H1 (cell line): ENCODE results near the gene GRIA3. TPM values are rescaled to one million over a fixed set of nuclear protein-coding genes. Genes with fewer than 3 reads are reported as not detected.

ENCODE experiments used
- CTCF ChIA-PET: fragments of 300-600 bp; sonication (Branson Sonifier 250); formaldehyde crosslinking; loops from one replicate; lab custom pipeline; 2021; ENCODE audit not compliant: partially characterized antibody; lab: Charles Lee
- POLR2A ChIA-PET: fragments of 300-600 bp; sonication (Branson Sonifier 250); formaldehyde crosslinking; loops from one replicate; lab custom pipeline; 2021; ENCODE audit warnings: inconsistent platforms; ENCODE audit not compliant: partially characterized antibody; lab: Charles Lee
- DNase-seq, 2 experiments: peaks; one replicate each; pipeline versions ENCODE4 v3.0.0 to v3.0.0-alpha.2; 2010 to 2022; ENCODE audit warnings: low spot score in 2 of 2, low read depth in 1 of 2, mixed read lengths in 1 of 2
- FAIRE-seq: peaks from 2 replicates; lab custom pipeline; 2011; peaks lifted over from hg19 to GRCh38; lab: Jason Lieb, UNC
- H2AFZ ChIP-seq: 2 replicates; pipeline ENCODE4 v1.8.1; 2012; ENCODE audit warnings: low read length, inconsistent platforms
- H2AK5ac ChIP-seq: 2 replicates; pipeline ENCODE4 v1.6.1; 2013; ENCODE audit warnings: low read depth, low read length
- H2BK120ac ChIP-seq: replicated peaks from 2 replicates; pipeline ENCODE3; 2013; ENCODE audit warnings: low read depth, low read length, inconsistent platforms
- H2BK12ac ChIP-seq: 2 replicates; pipeline ENCODE4 v1.6.1; 2013; ENCODE audit warnings: low read depth, low read length
- H2BK15ac ChIP-seq: 2 replicates; pipeline ENCODE4 v1.6.1; 2013; ENCODE audit warnings: low read length
- H2BK20ac ChIP-seq: 2 replicates; pipeline ENCODE4 v1.6.1; 2013; ENCODE audit warnings: low read length
- H2BK5ac ChIP-seq: 2 replicates; pipeline ENCODE4 v1.6.1; 2013; ENCODE audit warnings: low read depth, low read length
- H3K14ac ChIP-seq: 2 replicates; pipeline ENCODE4 v1.6.1; 2013; ENCODE audit warnings: inconsistent platforms; ENCODE audit not compliant: insufficient read length
- H3K18ac ChIP-seq: 2 replicates; pipeline ENCODE4 v1.6.1; 2013; ENCODE audit warnings: low read length; ENCODE audit errors: extremely low read depth
- H3K23ac ChIP-seq: 2 replicates; pipeline ENCODE4 v1.6.1; 2013; ENCODE audit warnings: inconsistent platforms; ENCODE audit not compliant: insufficient read length
- H3K23me2 ChIP-seq: 2 replicates; pipeline ENCODE4 v1.6.1; 2013; ENCODE audit warnings: low read depth, low read length
- H3K27ac ChIP-seq: 2 replicates; pipeline ENCODE4 v1.6.1; 2011; ENCODE audit warnings: low read depth, low read length, inconsistent platforms
- H3K27me3 ChIP-seq, 4 experiments: replicated peaks in 1 of 4; 1 replicate in 1 of 4; 2 replicates in 3 of 4; pipeline versions ENCODE4 v1.6.1 to v1.8.1; 2011 to 2013; ENCODE audit warnings: low read length in 3 of 4, mild to moderate bottlenecking in 3 of 4, inconsistent platforms in 2 of 4, mixed read lengths in 2 of 4, moderate library complexity in 1 of 4; ENCODE audit not compliant: control insufficient read depth in 3 of 4, insufficient read depth in 3 of 4; ENCODE audit errors: extremely low read depth in 1 of 4
- H3K36me3 ChIP-seq, 4 experiments: 2 replicates each; pipeline versions ENCODE4 v1.6.1 to v1.8.1; 2011 to 2013; ENCODE audit warnings: mild to moderate bottlenecking in 4 of 4, low read length in 3 of 4, moderate library complexity in 2 of 4, control low read depth in 1 of 4, inconsistent platforms in 1 of 4; ENCODE audit not compliant: insufficient read depth in 4 of 4, control insufficient read depth in 2 of 4
- H3K4ac ChIP-seq: replicated peaks from 2 replicates; pipeline ENCODE3; 2013; ENCODE audit warnings: low read length, low read depth, mixed read lengths, inconsistent platforms; ENCODE audit not compliant: insufficient read length
- H3K4me1 ChIP-seq, 4 experiments: replicated peaks in 1 of 4; 1 replicate in 1 of 4; 2 replicates in 3 of 4; pipeline versions ENCODE4 v1.6.1 to v1.8.1; 2011 to 2013; ENCODE audit warnings: low read length in 3 of 4, inconsistent platforms in 2 of 4, mixed read lengths in 1 of 4; ENCODE audit not compliant: insufficient read depth in 4 of 4, control insufficient read depth in 3 of 4
- H3K4me2 ChIP-seq, 2 experiments: 2 replicates each; pipeline versions ENCODE4 v1.6.1 to v1.8.1; 2011 to 2013; ENCODE audit warnings: low read depth in 2 of 2, low read length in 2 of 2, control low read depth in 1 of 2, inconsistent platforms in 1 of 2, mild to moderate bottlenecking in 1 of 2; ENCODE audit not compliant: insufficient read depth in 1 of 2
- H3K4me3 ChIP-seq, 4 experiments: fragments of 200-600, 300-600 bp in 1 of 4; sonication (generic), shearing (Covaris generic), sonication (Bioruptor Twin) in 1 of 4; 2 replicates each; pipeline versions ENCODE4 v1.5.1 to v1.8.1; 2011 to 2016; ENCODE audit warnings: low read length in 4 of 4, low read depth in 3 of 4, control low read depth in 2 of 4, inconsistent platforms in 2 of 4, mild to moderate bottlenecking in 2 of 4, mixed read lengths in 1 of 4, moderate library complexity in 1 of 4; ENCODE audit not compliant: insufficient read depth in 2 of 4; ENCODE audit errors: extremely low read depth in 1 of 4
- H3K56ac ChIP-seq: replicated peaks from 2 replicates; pipeline ENCODE3; 2013; ENCODE audit warnings: low read depth, mild to moderate bottlenecking, mixed read lengths, low read length, inconsistent platforms; ENCODE audit not compliant: insufficient read length
- H3K79me1 ChIP-seq: 2 replicates; pipeline ENCODE4 v1.6.1; 2013; ENCODE audit warnings: low read depth, low read length, control low read depth
- H3K79me2 ChIP-seq, 2 experiments: 2 replicates each; pipeline versions ENCODE4 v1.6.1 to v1.8.1; 2012 to 2013; ENCODE audit warnings: low read length in 2 of 2, mild to moderate bottlenecking in 2 of 2, inconsistent platforms in 1 of 2; ENCODE audit not compliant: insufficient read depth in 2 of 2, control insufficient read depth in 1 of 2
- H3K9ac ChIP-seq, 4 experiments: replicated peaks in 1 of 4; 1 replicate in 1 of 4; 2 replicates in 3 of 4; pipeline versions ENCODE4 v1.6.1 to v1.8.1; 2011 to 2013; ENCODE audit warnings: low read depth in 3 of 4, low read length in 3 of 4, control low read depth in 2 of 4, mild to moderate bottlenecking in 2 of 4, moderate library complexity in 2 of 4, inconsistent platforms in 1 of 4; ENCODE audit errors: extremely low read depth in 1 of 4
- H3K9me3 ChIP-seq, 2 experiments: 2 replicates each; pipeline versions ENCODE4 v1.6.1 to v1.8.1; 2012 to 2013; ENCODE audit warnings: mild to moderate bottlenecking in 2 of 2, moderate library complexity in 2 of 2, control low read depth in 1 of 2, inconsistent platforms in 1 of 2, low read depth in 1 of 2, low read length in 1 of 2, mixed read lengths in 1 of 2; ENCODE audit not compliant: insufficient read depth in 2 of 2
- H4K20me1 ChIP-seq, 2 experiments: replicated peaks in 1 of 2; 2 replicates each; pipeline versions ENCODE3 to v1.8.1; 2011 to 2013; ENCODE audit warnings: inconsistent platforms in 2 of 2, low read length in 2 of 2, mild to moderate bottlenecking in 1 of 2; ENCODE audit not compliant: insufficient read depth in 2 of 2, control insufficient read depth in 1 of 2
- H4K5ac ChIP-seq: 2 replicates; pipeline ENCODE4 v1.6.1; 2013; ENCODE audit warnings: low read length, low read depth, mixed read lengths, inconsistent platforms; ENCODE audit not compliant: insufficient read length
- H4K8ac ChIP-seq: 2 replicates; pipeline ENCODE4 v1.8.0; 2013; ENCODE audit warnings: mild to moderate bottlenecking, moderate library complexity, low read length, inconsistent platforms; ENCODE audit not compliant: insufficient read depth; ENCODE audit errors: extremely low read depth
- H4K91ac ChIP-seq: replicated peaks from 2 replicates; pipeline ENCODE3; 2013; ENCODE audit warnings: low read length, mixed read lengths, inconsistent platforms; ENCODE audit not compliant: insufficient read length
- CREB1 ChIP-seq: IDR thresholded peaks from 2 replicates; pipeline ENCODE4 v1.6.1; 2012; ENCODE audit warnings: inconsistent platforms
- EGR1 ChIP-seq: IDR thresholded peaks from 2 replicates; pipeline ENCODE4 v1.6.1; 2011; ENCODE audit warnings: low read depth, low read length, borderline replicate concordance
- HDAC2 ChIP-seq, 2 experiments: fragments of 300-600 bp in 1 of 2; sonication (generic) in 1 of 2; IDR thresholded peaks; 2 replicates each; pipeline ENCODE4 v1.6.1; 2011 to 2012; ENCODE audit warnings: low read depth in 2 of 2, low read length in 2 of 2, mild to moderate bottlenecking in 2 of 2, moderate library complexity in 2 of 2, borderline replicate concordance in 1 of 2, inconsistent platforms in 1 of 2
- NANOG ChIP-seq: IDR thresholded peaks from 2 replicates; pipeline ENCODE4 v1.6.1; 2011; ENCODE audit warnings: low read length, low read depth, mild to moderate bottlenecking, inconsistent platforms; ENCODE audit not compliant: insufficient read depth, poor library complexity, severe bottlenecking
- RAD21 ChIP-seq, 2 experiments: IDR thresholded peaks in 1 of 2; conservative IDR thresholded peaks in 1 of 2; 2 replicates each; pipeline ENCODE4 v1.6.1; 2011; ENCODE audit warnings: low read depth in 2 of 2, low read length in 2 of 2, improper control_type of control experiment in 1 of 2, inconsistent platforms in 1 of 2, mild to moderate bottlenecking in 1 of 2, moderate library complexity in 1 of 2
- SIRT6 ChIP-seq: IDR thresholded peaks from one replicate; pipeline ENCODE4 v1.7.1; 2012; ENCODE audit warnings: low read length, inconsistent platforms
- SP2 ChIP-seq: IDR thresholded peaks from 2 replicates; pipeline ENCODE4 v1.6.1; 2012; ENCODE audit warnings: mild to moderate bottlenecking, low read length, inconsistent platforms
- SP4 ChIP-seq: IDR thresholded peaks from 2 replicates; pipeline ENCODE4 v1.6.1; 2012; ENCODE audit warnings: low read length, inconsistent platforms
- TEAD4 ChIP-seq: IDR thresholded peaks from 2 replicates; pipeline ENCODE4 v1.6.1; 2012; ENCODE audit warnings: low read depth, low read length, inconsistent platforms, mixed read lengths
- YY1 ChIP-seq: IDR thresholded peaks from 2 replicates; pipeline ENCODE4 v1.6.1; 2011; ENCODE audit warnings: low read depth, mild to moderate bottlenecking, low read length
- ZNF274 ChIP-seq: IDR thresholded peaks from 2 replicates; pipeline ENCODE4 v1.7.0; 2012; ENCODE audit warnings: low read length, borderline replicate concordance; ENCODE audit errors: extremely low read depth
- polyA plus RNA-seq, 7 experiments: library from polyadenylated mRNA; depleted of rRNA in 3 of 7; stranded (reverse) in 5 of 7; unstranded in 2 of 7; fragments of >200 nt in 5 of 7; fragments of 200-250 nt in 2 of 7; gene quantifications; 1 replicate in 5 of 7; 2 replicates in 1 of 7; 4 replicates in 1 of 7; pipeline versions ENCODE4 v1.2.1 to v1.2.3, GENCODE V29; 2011 to 2013; ENCODE audit warnings: missing spikeins in 2 of 7, mixed read lengths in 2 of 7
- total RNA-seq: library from RNA; stranded (reverse); fragmentation: NEBNext Ultra II Directional; extraction: Animal tissue kit (Norgen Biotek cat#: 25700); gene quantifications from 2 replicates; pipeline ENCODE4 v1.2.1, GENCODE V29; 2021

GRIA3 gene
- total and polyA plus RNA-seq, 2 of the 8 experiments (the other 6 are each of a cell fraction or from before 2014, with no cell fraction given): 2.6 to 3.0 TPM

DNA sequence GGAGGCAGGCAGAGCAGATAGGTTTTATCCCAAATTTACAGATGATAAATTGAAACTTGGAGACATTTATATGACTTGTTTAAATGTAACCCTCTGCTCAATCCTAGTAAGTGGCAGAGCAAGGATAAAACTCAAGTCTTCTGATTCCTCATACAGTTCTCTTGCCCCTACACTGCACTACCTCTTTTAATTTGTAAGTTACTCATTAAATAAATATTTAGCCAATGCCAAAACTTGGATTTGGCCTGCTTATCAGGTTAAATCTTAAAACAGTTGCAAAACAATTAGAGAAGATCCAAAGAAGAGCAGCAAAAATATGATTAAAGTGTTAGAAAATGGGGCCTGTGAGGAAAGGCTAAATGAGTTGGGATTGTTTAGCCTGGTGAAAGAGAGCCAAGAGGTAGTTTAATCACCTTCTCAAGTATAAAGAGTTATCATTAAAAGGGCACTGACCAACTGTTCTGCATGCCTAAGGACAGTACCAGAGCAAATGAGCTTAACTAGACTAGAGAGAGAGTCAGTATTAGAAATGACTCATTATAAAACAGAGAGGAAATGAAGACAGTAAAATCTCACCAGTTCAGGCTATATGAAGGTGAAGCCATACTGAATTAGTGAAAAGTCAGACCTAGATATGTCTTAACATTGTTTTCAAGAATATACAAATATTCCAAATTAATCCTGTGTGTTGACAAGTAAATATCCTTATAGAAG is 146.3 kb downstream of the GRIA3 start:
- no peaks in the 10 kb centered on the region for H3K36me3 ChIP-seq
- no peak overlapping the region for H3K4me3 ChIP-seq
- POLR2A ChIA-PET: no interaction called here
- H2BK120ac ChIP-seq: no peak overlapping the region
- no peak overlapping the region for H2BK12ac ChIP-seq
- no peaks in the 10 kb centered on the region for H3K4me1 ChIP-seq
- no peak overlapping the region for H2BK15ac ChIP-seq
- no peak overlapping the region for H3K9ac ChIP-seq
- no peak overlapping the region for H4K5ac ChIP-seq
- H2BK5ac ChIP-seq: no peak overlapping the region
- H2AFZ ChIP-seq: no peak overlapping the region
- CTCF ChIA-PET: no interaction called here
- H2BK20ac ChIP-seq: no peak overlapping the region
- FAIRE-seq (no peak), DNase-seq (no peak)
- H3K18ac ChIP-seq: no peak overlapping the region
- H4K8ac ChIP-seq: no peak overlapping the region
- H2AK5ac ChIP-seq: no peak overlapping the region
- H4K91ac ChIP-seq: no peak overlapping the region
- no peak overlapping the region for H3K4me2 ChIP-seq
- no peak overlapping the region for H3K23ac ChIP-seq
- H3K23me2 ChIP-seq: no peaks in the 10 kb centered on the region
- H3K14ac ChIP-seq: no peak overlapping the region
- H3K56ac ChIP-seq: no peak overlapping the region
- H3K4ac ChIP-seq: no peak overlapping the region
- H3K27ac ChIP-seq: no peak overlapping the region
- no peaks in the 10 kb centered on the region for H3K79me1 ChIP-seq
- no peaks in the 10 kb centered on the region for H3K79me2 ChIP-seq
- H4K20me1 ChIP-seq: no peaks in the 10 kb centered on the region
- H3K27me3 ChIP-seq: no peaks in the 10 kb centered on the region
- H3K9me3 ChIP-seq: no peaks in the 10 kb centered on the region
- TF ChIP-seq SP4 (no peak), SP2 (no peak), ZNF274 (no peak), SIRT6 (no peak), NANOG (no peak), CREB1 (no peak), RAD21 (IDR thresholded peaks at IDR 0.05 in 1 of 2, conservative IDR thresholded peaks at IDR 0.05 in 1 of 2; ENCODE audit: low read depth in 2 of 2, low read length in 2 of 2) (no peak), HDAC2 (IDR thresholded peaks at IDR 0.05; ENCODE audit: borderline replicate concordance in 1 of 2, low read depth in 2 of 2, low read length in 2 of 2) (no peak), EGR1 (no peak), YY1 (no peak), TEAD4 (no peak)
